Type B pancreatic cell (in vitro differentiated cells): ENCODE results near the gene FICD. TPM values are rescaled to one million over a fixed set of nuclear protein-coding genes. Genes with fewer than 3 reads are reported as not detected.

ENCODE experiments used
- DNase-seq: peaks from one replicate; pipeline ENCODE4 v3.0.0; 2021; ENCODE audit warnings: mixed read lengths; ENCODE audit not compliant: unreplicated experiment; ENCODE audit errors: extremely low spot score
- H3K27ac Mint-ChIP-seq: 2 replicates; pipeline ENCODE4 v1.8.0; 2021; ENCODE audit warnings: mild to moderate bottlenecking, mixed read lengths
- H3K27me3 Mint-ChIP-seq: 2 replicates; pipeline ENCODE4 v1.8.0; 2021; ENCODE audit warnings: mixed read lengths
- H3K36me3 Mint-ChIP-seq: 2 replicates; pipeline ENCODE4 v1.8.0; 2021; ENCODE audit warnings: mixed read lengths
- H3K4me1 Mint-ChIP-seq: one replicate; pipeline ENCODE4 v1.8.0; 2021; ENCODE audit warnings: mixed read lengths; ENCODE audit not compliant: unreplicated experiment
- H3K4me3 Mint-ChIP-seq: 2 replicates; pipeline ENCODE4 v1.8.0; 2021; ENCODE audit warnings: mild to moderate bottlenecking, mixed read lengths
- H3K9me3 Mint-ChIP-seq: 2 replicates; pipeline ENCODE4 v1.8.0; 2021; ENCODE audit warnings: mixed read lengths
- CTCF ChIP-seq: fragments of 200-600 bp; sonication (generic); conservative IDR thresholded peaks from 2 replicates; pipeline ENCODE4 v1.5.0; 2021; ENCODE audit warnings: antibody characterized with exemption, mild to moderate bottlenecking
- total RNA-seq: library from RNA; stranded (reverse); gene quantifications from 2 replicates; pipeline ENCODE4 v1.2.1, GENCODE V29; 2021; ENCODE audit warnings: low replicate concordance

Gene FICD
- total RNA-seq, 1 donor from 2014 or later = 4.9 TPM

GRCh38 chr12:108477055-108477880 lies 37.8 kb upstream of the FICD start:
- no peak for DNase-seq
- Mint-ChIP-seq H3K36me3 (no peaks in the 10 kb centered on the region), H3K4me3 (no peak overlapping the region), H3K4me1 (no peaks in the 10 kb centered on the region), H3K27ac (no peak overlapping the region), H3K27me3 (peaks cover 22% of the 10 kb centered on the region), H3K9me3 (no peaks in the 10 kb centered on the region)
- TF ChIP-seq CTCF = no peak

- DNase-seq = no peak
Observed at GRCh38 chr12:108477881-108478259, 37.2 kb upstream of the FICD start.

DNA sequence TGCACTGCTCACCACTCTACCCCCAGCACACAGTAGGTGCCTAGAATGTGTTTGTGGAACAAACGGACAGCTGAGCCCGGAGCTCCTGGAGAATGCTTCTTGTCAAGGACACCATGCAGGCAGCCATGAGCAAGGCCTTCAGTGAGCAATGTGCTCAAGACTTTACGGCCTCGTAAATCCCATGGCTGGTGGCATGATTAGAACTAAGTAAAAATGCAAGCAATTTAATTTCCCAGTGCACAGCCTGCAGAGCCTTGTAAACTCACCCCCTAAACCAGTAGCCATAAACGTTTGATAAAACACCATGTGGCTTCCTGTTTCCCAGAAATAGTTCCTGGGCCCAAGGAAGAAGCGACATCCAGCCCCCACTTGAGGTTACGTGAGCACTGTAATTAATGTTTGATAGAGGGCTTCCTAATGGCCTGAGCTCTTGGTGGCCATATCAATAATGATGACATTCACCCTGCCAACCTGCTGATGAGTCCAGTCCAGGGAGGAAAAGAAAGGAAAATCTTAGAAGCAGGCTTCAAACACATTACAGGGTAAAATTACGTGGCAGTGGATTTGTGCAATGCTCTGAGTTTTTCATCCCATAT lies 36.4 kb upstream of the FICD start:
- H3K27me3 Mint-ChIP-seq = peaks cover 17% of the 10 kb centered on the region
- DNase-seq = no peak
- H3K9me3 Mint-ChIP-seq = no peaks in the 10 kb centered on the region
- H3K27ac Mint-ChIP-seq = no peak overlapping the region
- no peaks in the 10 kb centered on the region for H3K36me3 Mint-ChIP-seq
- no peak overlapping the region for H3K4me3 Mint-ChIP-seq
- TF ChIP-seq CTCF = no peak
- H3K4me1 Mint-ChIP-seq = no peaks in the 10 kb centered on the region

More at GRCh38 chr12:108477881-108478259, 37.2 kb upstream of the FICD start:
- Mint-ChIP-seq H3K4me1 (no peaks in the 10 kb centered on the region), H3K36me3 (no peaks in the 10 kb centered on the region), H3K27me3 (peaks cover 18% of the 10 kb centered on the region), H3K9me3 (no peaks in the 10 kb centered on the region), H3K27ac (no peak overlapping the region), H3K4me3 (no peak overlapping the region)
- TF ChIP-seq CTCF = no peak

- no peak for DNase-seq
- H3K36me3 Mint-ChIP-seq = no peaks in the 10 kb centered on the region
- no peak for TF ChIP-seq CTCF
- H3K4me3 Mint-ChIP-seq = no peak overlapping the region
- peaks cover 18% of the 10 kb centered on the region for H3K27me3 Mint-ChIP-seq
- no peak overlapping the region for H3K27ac Mint-ChIP-seq
- no peaks in the 10 kb centered on the region for H3K4me1 Mint-ChIP-seq
- H3K9me3 Mint-ChIP-seq = no peaks in the 10 kb centered on the region
Observed at GRCh38 chr12:108479364-108480070, 35.6 kb upstream of the FICD start.

- H3K36me3 Mint-ChIP-seq = no peaks in the 10 kb centered on the region
- H3K4me1 Mint-ChIP-seq = no peaks in the 10 kb centered on the region
- no peak for TF ChIP-seq CTCF
- H3K4me3 Mint-ChIP-seq = no peak overlapping the region
- H3K27ac Mint-ChIP-seq = no peak overlapping the region
- H3K27me3 Mint-ChIP-seq = peaks cover 25% of the 10 kb centered on the region
- DNase-seq = no peak
- H3K9me3 Mint-ChIP-seq = no peaks in the 10 kb centered on the region
Observed at GRCh38 chr12:108482717-108483212, 32.3 kb upstream of the FICD start.
